Measurements from ENCODE around the gene OR7G1.
A peak's percentile ranks its signal among the peaks of the same experiment; 100 is the strongest.

Gene OR7G1

GRCh38 chr19:9115307-9115813 lies at the start of gene OR7G1:
Gene OR7G1, minus strand, starts transcription at chr19:9115763. Its CDS starts 0 bp downstream, at chr19:9115763.
- no peak for DNase-seq (ENCODE audit: low read depth)

GRCh38 chr19:9165261-9165660 lies 49.7 kb upstream of the OR7G1 start:
- no peak for DNase-seq (ENCODE audit: low read depth)

DNA sequence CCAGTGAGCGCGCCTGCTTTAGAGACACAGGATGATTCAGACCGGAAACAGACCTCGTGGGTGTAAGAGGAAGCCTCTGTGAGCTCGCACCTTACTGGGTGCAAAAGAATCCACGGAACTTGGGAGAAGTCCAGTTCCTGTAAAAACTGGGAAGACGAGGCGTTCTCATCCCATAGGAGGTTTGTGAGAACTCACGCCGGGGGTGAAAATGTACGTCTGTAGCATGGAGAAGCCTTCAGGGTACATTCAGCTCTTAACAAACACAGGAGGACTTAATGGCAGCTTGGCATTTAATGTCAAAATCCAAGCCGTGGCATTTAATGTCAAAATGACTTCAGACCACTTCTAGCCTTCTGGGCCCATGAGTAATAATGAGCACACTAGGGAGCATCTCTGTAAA lies 45.9 kb upstream of the OR7G1 start:
- DNase-seq (ENCODE audit: low read depth): no peak

GRCh38 chr19:9159891-9160290 lies 44.3 kb upstream of the OR7G1 start:
- no peak for DNase-seq (ENCODE audit: low read depth)

GRCh38 chr19:9156304-9156703 lies 40.7 kb upstream of the OR7G1 start:
- DNase-seq (ENCODE audit: low read depth): no peak

DNA sequence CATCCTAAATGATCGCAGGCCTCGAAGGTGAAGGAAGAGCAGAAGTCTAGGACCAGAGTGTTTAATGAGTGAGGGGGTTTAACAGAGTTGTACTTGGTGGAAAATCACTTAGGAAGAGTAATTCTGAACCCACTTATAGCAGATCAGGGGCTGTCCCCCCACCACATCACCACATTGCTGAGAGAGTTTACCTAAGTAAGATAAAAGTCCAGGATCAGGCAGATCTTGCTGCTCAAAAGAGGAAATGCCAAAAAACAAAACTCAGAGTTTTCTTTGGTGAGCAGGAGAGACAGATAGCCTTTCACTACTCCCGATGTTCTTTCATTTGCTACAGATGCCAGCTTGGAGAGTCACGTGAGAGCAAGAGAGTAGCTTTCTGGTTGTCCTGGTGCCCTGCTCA lies 40.0 kb upstream of the OR7G1 start:
- no peak for DNase-seq (ENCODE audit: low read depth)

DNA sequence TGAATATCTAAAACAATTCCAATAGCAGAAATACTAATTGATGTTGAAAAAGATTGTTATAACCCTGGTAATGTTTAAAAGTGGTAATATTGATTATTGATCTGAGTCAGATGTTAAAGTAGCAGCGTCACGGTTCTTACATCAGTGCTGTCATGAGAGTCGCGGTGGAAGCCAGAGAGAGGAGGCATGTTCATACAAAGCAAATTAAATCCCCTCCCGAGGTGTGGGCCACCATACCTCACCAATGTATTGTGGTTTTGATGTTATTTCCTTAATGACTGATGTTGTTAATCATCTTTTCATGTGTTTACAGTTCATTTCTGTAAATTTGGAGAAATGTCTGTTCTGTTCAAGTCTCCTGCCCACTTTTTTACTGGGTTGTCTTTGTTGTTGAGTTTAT lies 35.8 kb upstream of the OR7G1 start:
- DNase-seq (ENCODE audit: low read depth): no peak

DNA sequence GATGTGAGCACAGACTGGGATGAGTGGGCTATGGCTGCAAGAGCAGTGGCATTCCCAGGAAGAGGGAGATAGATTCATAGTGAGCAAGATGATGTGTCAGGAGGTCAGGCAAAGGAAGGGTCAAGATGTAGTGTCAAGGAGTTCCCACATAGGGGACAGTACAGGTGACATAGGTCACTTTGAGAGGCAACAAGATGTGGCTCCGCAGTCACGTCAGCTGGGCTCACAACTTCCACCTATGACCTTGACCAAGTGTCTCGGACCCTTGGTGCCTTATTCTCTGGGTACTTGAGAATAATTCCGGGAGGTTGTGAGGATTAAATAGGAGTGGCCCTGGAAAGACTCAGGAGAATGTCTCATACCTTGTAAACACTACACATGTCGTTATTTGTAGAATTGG lies 35.1 kb upstream of the OR7G1 start:
- DNase-seq (ENCODE audit: low read depth): no peak

DNA sequence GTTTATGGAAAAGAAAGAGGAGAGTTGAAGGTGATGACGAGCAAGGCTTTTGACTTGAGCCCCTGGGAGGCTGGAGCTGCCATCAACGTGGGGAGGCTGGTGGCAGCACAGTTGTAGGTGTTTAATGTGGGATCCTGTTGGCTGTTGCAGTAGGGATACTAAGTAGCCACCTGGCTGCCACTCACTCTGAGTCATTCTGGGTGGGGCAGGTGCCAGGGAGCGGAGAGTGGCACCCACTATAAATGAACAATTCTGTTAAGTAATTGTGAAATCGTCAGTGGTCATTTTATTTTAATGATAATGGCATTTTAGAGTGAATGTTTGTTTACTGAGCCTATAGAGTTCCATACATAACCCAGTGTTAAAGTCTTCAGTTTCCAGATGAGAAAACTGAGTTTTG lies 34.4 kb upstream of the OR7G1 start:
- DNase-seq (ENCODE audit: low read depth): no peak

DNA sequence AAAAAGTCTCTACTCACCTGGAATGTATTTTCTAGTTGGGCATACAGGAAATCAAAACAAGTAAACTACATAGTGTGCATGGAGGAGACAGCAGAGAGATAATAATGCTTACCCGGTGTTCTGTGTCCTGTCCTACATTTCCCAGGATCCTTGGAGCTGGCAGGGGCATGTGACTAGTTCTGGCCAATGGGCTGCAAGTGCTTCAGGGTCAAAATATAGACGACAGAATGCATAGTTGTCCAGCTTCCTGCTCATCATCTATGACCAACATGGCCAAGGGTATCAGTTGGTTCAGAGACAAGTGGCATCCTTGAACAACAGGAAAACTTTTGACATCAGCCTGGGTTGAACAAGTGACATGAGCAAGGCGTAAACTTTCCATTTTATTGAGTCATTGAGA lies 33.1 kb upstream of the OR7G1 start:
- no peak for DNase-seq (ENCODE audit: low read depth)

GRCh38 chr19:9146882-9147281 lies 31.3 kb upstream of the OR7G1 start:
- no peak for DNase-seq (ENCODE audit: low read depth)

GRCh38 chr19:9144920-9145319 lies 29.4 kb upstream of the OR7G1 start:
- DNase-seq (ENCODE audit: low read depth): no peak

DNA sequence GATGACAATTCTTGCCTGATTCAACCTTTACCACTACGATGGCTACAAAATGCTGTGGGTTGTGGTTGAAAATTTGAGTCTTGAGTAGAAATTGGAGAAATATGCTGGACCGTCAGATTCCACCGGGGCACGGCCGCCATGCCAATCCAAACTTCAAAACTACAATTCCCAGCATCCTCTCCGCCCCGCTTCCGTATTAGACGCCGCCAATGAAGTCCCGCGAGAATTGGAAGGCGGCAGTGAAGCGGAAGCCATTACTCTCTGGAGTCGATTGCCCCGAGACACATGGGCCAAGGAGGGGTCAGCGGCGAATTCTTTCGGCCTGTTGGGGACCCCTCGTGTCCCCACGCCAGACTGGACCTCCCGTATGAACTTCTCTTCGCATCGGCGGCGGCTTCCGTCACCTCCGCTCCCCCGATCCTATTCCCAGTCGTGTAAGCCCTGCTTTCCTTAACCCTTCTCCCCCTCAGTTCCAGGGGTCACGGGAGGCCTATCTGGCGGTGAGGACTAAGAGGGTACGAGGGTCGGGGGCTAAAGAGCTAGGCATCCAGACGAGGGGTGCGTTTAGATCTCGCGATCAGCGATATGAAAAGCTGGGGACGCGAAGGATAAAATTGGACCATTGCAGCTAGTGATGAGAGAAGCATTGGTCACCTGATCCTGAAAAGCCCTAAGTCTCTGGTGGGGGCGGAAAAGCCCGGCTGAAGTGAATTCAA lies 24.8 kb upstream of the OR7G1 start, which contains the start of gene ZNF317:
Gene ZNF317 (plus strand): TSS at position 239 of the 716 bp plus-strand sequence. CDS start 15,620 bp downstream, outside the sequence.
- peak; percentile 88 for DNase-seq (ENCODE audit: low read depth)

DNA sequence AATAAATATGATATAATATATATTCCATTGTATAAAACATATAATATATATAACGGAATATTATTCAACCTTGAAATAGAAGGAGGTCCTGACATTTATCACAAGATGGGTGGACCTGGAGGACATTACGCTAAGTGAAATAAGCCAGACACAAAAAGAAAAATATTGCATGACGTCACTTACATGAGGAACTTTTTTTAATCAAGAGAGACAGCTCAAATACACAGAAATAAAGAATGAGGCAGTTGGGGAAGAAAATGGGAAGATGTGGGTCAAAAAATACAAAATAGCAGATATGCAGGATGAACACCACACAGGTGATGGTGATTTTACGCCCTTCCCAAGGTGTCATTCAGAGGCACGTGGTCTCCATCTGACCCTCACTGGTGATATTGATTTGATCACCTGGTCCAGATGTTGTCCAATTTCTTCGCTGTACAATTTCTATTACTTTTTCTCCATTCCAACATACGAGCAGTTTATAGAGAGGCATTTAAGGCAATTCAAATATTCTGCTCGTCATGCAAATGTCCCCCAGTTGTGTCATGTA lies 24.1 kb upstream of the OR7G1 start:
- no peak for DNase-seq (ENCODE audit: low read depth)

DNA sequence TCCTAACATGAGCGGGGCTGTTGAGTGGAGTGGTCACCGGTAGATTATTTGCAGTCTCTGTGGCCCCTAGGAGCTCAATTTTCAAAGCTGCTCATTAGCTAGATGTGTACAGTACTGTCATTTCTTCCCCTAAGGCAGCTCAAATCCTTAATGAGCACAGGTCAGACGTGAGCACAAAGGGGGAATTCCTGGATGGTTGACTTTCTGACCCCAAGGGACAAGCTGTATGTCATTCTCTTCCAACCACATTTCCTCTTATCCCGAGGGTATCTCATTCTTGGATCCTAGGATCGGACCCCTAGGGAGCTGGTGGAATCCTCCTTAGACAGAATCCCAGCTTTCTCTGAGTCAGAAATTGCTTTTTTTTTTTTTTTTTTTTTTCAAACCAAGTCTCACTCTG lies 16.9 kb upstream of the OR7G1 start:
- no peak for DNase-seq (ENCODE audit: low read depth)

DNA sequence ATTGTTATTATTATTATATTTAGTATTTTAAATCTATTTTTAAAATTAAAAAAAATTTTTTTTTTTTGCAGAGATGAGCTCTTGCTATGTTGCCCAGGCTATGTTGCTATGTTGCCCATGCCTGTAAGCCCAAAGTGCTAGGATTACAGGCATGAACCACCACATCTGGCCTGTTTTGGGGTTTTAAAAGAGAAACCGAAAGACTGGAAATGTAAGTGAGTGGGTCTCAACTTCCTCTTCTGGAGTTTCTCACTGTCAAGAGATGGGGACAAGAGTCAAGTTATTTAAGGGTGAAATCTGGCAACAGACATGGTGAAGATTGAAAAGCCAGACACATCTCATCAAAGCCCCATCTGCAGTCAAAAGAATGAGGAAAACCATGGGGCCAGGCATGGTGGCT lies 15.4 kb upstream of the OR7G1 start:
- no peak for DNase-seq (ENCODE audit: low read depth)

GRCh38 chr19:9128171-9128570 lies 12.6 kb upstream of the OR7G1 start:
- no peak for DNase-seq (ENCODE audit: low read depth)

DNA sequence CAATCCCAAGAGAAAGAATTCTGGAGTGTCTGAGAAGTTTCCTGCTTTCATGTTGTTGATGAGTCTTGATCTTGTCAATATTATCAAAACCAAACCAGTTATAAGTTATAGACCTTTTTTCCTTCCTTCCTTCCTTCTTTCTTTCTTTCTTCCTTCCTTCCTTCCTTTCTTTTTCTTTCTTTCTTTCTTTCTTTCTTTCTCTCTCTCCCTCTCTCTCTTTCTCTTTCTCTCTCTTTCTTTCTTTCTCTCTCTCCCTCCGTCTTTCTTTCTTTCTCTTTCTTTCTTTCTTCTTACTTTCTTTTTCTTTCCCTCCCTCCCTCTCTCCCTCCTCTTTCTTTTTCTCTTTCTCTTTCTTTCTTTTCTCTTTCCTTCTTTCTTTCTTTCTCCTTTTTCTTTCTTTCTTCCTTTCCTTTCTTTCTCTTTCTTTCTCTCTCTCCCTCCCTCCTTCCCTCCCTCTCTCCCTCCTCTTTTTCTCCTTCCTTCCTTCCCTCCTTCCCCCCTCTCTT lies 11.4 kb upstream of the OR7G1 start, which contains the start of gene OR7G3:
Gene OR7G3 (minus strand): TSS at position 51 of the 506 bp plus-strand sequence. CDS start 0 bp downstream, at position 51.
- DNase-seq (ENCODE audit: low read depth): no peak

DNA sequence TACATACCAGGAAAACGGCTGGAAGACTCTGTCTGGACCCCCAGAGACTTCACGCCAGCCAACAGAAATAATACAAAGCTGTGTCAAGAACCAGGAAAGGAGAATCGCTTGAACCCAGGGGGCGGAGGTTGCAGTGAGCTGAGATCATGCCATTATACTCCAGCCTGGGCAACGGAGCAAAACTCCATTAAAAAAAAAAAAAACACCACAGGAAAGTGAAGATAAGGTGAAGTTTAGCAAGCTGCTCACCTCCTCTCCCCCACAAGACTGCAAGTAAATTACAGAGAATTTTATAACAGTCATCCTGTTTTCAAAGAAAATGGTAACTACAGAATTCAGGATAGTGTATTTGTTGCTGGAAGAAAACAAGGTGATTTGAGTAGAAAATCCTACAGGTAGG lies 984 bp upstream of the OR7G1 start:
- DNase-seq (ENCODE audit: low read depth): no peak

GRCh38 chr19:9109959-9110358 lies 5.6 kb downstream of the OR7G1 start:
- DNase-seq (ENCODE audit: low read depth): no peak

DNA sequence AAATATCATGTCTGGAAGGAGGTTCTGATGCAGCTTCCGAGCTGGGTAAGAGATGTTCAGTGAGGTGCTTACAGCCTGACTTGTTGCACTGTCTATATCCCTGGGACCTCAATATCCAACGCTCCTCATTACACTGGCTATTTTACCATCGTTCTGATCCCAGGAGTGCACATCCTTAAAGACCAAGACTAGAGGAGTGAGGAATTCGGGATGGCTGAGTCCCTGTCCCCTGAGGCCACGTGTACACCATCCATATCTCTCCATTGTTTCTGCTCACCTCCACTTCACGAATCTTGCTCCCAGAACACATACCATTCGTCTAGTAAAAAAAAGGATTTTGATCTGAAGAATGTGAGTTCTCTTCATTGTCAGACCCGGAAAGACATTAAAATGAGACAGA lies 8.2 kb downstream of the OR7G1 start, which contains the start of gene OR7G2:
Gene OR7G2 (minus strand): TSS at position 101 of the 400 bp plus-strand sequence. CDS start 4,232 bp downstream, outside the sequence.
- no peak for DNase-seq (ENCODE audit: low read depth)

DNA sequence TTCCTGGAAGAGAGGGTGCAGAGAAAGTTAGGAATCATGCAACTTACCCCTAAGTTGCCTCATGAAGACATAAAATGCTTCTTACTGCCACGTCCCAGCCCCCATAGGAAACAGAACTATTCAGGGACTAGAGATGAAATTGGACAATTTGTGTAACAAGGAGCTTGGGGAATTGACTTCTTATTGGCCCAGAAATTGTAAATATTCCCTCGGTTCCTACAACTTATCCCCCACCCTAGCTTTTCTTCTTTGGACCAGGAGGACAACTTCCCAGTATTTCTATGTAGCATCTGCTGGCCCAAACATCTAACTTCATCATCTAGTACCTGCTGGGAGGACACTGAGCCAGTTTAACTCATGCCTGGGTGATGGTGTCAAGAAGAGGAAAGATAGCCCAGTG lies 28.8 kb downstream of the OR7G1 start, which contains the start of gene OR1M1:
Gene OR1M1 (plus strand): TSS at position 301 of the 400 bp plus-strand sequence. CDS start 6,184 bp downstream, outside the sequence.
- no peak for DNase-seq (ENCODE audit: low read depth)

DNA sequence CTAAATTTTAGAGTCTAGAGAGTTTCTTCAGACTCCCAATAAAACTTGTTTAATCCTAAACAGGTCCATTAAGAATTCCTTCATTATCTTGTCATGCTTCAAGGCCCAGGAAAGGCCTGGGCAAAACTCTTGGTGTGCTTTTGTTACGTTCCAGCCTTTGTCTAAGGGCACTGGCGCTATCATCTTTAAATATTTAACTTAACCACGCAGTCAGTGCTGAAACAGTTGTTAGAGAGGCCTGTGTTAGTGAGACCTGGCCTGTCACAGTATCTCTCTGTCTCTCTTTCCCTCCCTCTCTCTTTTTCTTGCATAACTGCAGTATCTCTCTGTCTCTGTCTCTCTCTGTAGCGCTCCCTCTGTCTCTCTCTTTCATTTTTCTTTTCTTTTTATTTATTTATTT lies 36.9 kb downstream of the OR7G1 start:
- no peak for DNase-seq (ENCODE audit: low read depth)

All from fibroblast of gingiva (primary cell).